T1000 (cell line): ENCODE measurements around the gene PKN1.
"Not testable (repeated sequence)": the region's sequence is repeated elsewhere in the genome, so short reads cannot be mapped to it uniquely, and the experiment has no call there.

Experiments used
- DNase-seq: peaks from one replicate; lab custom pipeline; 2025; ENCODE audit warnings: mixed read lengths; lab: John Stamatoyannopoulos, UW

The PKN1 gene

GRCh38 chr19:14487370-14488125 lies 54.4 kb downstream of the PKN1 start:
- DNase-seq, result no peak

GRCh38 chr19:14492756-14493337 lies 59.7 kb downstream of the PKN1 start:
- no peak for DNase-seq

- no peak for DNase-seq
These were observed 61.3 kb downstream of the PKN1 start for GRCh38 chr19:14494411-14494810.

- DNase-seq, result no peak
These were observed 62.0 kb downstream of the PKN1 start for GRCh38 chr19:14494910-14495671.

GRCh38 chr19:14495672-14496028 lies 62.5 kb downstream of the PKN1 start:
- no peak for DNase-seq

GRCh38 chr19:14496029-14496833 lies 63.1 kb downstream of the PKN1 start, which contains the start of gene GIPC1:
Gene GIPC1, minus strand, starts transcription at chr19:14496127. Its CDS starts 13,151 bp downstream, at chr19:14482976.
- peak; percentile 97 for DNase-seq

GRCh38 chr19:14496834-14497227 lies 63.7 kb downstream of the PKN1 start:
- no peak for DNase-seq

GRCh38 chr19:14497228-14497921 lies 64.3 kb downstream of the PKN1 start:
- DNase-seq, result no peak

GRCh38 chr19:14502334-14503092 lies 69.4 kb downstream of the PKN1 start:
- DNase-seq, result no peak

- DNase-seq, result no peak
These were observed 70.2 kb downstream of the PKN1 start for GRCh38 chr19:14503285-14503684.

GRCh38 chr19:14504575-14504974 lies 71.5 kb downstream of the PKN1 start:
- DNase-seq, result not testable (repeated sequence)

GRCh38 chr19:14505488-14506239 lies 72.6 kb downstream of the PKN1 start:
- DNase-seq, result peak; percentile 74

- peak; percentile 45 for DNase-seq
These were observed 74.8 kb downstream of the PKN1 start for GRCh38 chr19:14507704-14508542.

- DNase-seq, result peak; percentile 22
These were observed 77.5 kb downstream of the PKN1 start for GRCh38 chr19:14510311-14511228.

GRCh38 chr19:14511229-14511593 lies 78.1 kb downstream of the PKN1 start:
- no peak for DNase-seq

- no peak for DNase-seq
These were observed 79.4 kb downstream of the PKN1 start for GRCh38 chr19:14512406-14512961.

- DNase-seq, result no peak
These were observed 81.2 kb downstream of the PKN1 start for GRCh38 chr19:14514215-14514863.
